Activated naive CD8-positive, alpha-beta T cell treated with anti-CD3 and anti-CD28 coated beads, Interleukin-2, amount 50 U/mL, for 24 hours (primary cell): ENCODE data around the gene P2RX2.

Source experiments
- ATAC-seq: fragments of 150-1000 bp; cut with Tn5 transposase; one replicate; pipeline ENCODE4 v1.10.0; 2021
- DNase-seq: peaks from one replicate; pipeline ENCODE4 v3.0.0; 2021
- H3K27ac Mint-ChIP-seq: one replicate; pipeline ENCODE4 v1.8.0; 2021; ENCODE audit warnings: mild to moderate bottlenecking, mixed read lengths
- H3K27me3 Mint-ChIP-seq: one replicate; pipeline ENCODE4 v1.8.0; 2021; ENCODE audit warnings: mixed read lengths
- H3K36me3 Mint-ChIP-seq: one replicate; pipeline ENCODE4 v1.8.0; 2021; ENCODE audit warnings: low read depth, mixed read lengths
- H3K4me1 Mint-ChIP-seq: one replicate; pipeline ENCODE4 v1.8.0; 2021; ENCODE audit warnings: mixed read lengths
- H3K4me3 Mint-ChIP-seq: one replicate; pipeline ENCODE4 v1.8.0; 2021; ENCODE audit warnings: mild to moderate bottlenecking, moderate library complexity, mixed read lengths
- H3K9me3 Mint-ChIP-seq: one replicate; pipeline ENCODE4 v1.8.0; 2021; ENCODE audit warnings: mixed read lengths

P2RX2 gene

DNA sequence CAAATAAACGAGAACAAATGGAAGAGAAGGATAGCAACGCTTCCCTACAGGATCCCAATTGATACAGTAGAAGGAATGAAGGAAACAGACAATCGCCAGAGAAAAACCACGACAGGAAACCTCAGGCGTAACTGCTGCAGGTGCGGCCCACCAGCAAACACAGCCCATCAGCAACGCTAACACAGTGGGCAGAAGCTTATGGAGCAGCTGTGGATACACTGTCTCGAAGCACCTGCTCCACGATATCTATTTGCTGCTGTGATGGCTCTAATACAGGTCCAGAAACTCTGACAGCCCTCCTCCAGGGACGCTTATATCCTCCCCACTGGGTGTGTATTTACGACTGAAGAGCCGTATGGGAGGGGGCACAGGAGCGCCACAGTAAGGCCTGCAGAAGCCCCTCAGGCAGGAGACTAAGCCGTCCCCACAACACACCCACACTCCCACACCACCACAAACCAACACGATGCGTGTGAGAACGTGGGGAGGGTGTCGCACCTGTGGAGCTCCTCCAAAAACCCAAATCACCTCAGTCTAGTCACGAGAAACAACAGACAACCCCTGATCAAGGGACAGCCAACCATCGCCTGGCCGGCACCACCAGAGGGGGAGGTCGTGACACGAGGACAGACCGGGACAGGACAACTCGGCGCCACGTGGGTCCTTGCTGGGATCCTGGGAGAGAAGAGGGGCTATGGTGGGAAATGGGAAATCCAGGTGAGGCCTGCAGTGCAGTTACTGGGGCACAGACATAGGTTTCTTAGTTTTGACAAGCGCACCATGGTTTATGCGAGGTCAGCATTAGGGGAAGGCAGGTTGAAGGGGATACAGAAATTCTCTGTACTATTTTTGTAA is 44.6 kb downstream of the P2RX2 start:
- no peak for DNase-seq
- no peaks in the 10 kb centered on the region for H3K27me3 Mint-ChIP-seq
- no peak overlapping the region for H3K4me3 Mint-ChIP-seq
- no peak overlapping the region for H3K27ac Mint-ChIP-seq
- H3K9me3 Mint-ChIP-seq: no peaks in the 10 kb centered on the region
- peaks cover 67% of the 10 kb centered on the region for H3K36me3 Mint-ChIP-seq
- H3K4me1 Mint-ChIP-seq: no peaks in the 10 kb centered on the region
- no peak for ATAC-seq

DNA sequence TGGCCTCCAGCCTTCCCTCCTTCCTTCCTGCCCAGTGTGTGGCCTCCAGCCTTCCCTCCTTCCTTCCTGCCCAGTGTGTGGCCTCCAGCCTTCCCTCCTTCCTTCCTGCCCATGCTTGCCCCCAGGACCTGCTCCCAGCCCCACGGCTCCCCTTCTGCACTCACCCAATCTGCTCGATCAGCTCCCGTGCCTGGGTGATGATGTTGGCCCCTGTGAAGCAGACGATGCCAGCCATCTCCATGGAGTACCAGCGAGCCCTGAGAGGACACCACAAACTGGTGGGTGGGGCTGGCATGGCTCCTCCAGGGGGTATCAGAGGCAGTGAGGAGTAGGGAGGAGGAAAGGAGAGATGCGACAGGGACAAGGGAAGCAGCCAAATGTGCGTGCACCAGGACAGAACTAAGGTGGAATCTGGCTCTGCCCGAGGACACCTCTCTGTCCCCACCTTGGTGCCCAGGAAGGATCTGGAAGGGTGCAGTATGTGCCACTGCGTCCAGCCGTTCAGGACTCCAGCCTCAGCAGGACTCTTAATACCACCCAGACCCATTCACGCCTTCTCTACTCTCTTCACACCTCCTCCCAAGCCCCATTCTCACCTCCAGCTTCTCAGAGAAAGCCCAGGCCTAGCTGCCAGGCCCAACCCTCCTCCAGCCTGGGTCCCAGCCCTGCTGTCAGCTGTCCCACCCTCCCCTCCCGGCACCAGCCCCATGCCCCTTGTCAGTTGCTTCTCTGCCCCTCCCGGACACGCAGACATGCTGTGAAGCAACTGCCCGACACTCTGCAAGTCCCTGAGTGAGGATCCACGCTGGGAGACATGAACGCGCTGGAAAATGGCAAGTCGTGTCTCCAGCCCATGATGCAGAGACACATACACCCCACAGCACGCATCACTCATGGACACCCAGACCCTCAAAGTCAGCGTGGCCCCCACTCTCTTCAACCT is 45.9 kb downstream of the P2RX2 start:
- ATAC-seq (no peak), DNase-seq (no peak)
- Mint-ChIP-seq H3K4me1 (no peaks in the 10 kb centered on the region), H3K4me3 (no peak overlapping the region), H3K36me3 (peaks cover 67% of the 10 kb centered on the region), H3K9me3 (no peaks in the 10 kb centered on the region), H3K27ac (no peak overlapping the region), H3K27me3 (no peaks in the 10 kb centered on the region)

DNA sequence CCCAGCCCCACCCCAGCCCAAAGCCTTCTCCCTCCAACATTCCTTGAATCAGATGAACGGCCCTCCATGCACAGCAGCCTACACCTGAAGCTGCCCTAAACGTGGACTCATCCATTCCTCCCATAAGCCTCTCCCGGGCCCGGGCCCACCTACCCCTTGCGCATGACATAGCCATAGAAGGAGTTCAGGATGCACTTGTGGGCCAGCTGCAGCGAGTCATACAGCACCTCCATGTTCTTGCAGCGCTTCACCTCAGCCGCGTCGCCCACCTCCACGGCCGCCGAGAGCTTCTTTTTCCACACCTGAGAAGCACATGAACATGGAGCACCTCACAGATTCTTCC is 46.5 kb downstream of the P2RX2 start:
- H3K4me1 Mint-ChIP-seq: no peaks in the 10 kb centered on the region
- ATAC-seq (no peak), DNase-seq (no peak)
- H3K27me3 Mint-ChIP-seq: no peaks in the 10 kb centered on the region
- peaks cover 72% of the 10 kb centered on the region for H3K36me3 Mint-ChIP-seq
- no peak overlapping the region for H3K27ac Mint-ChIP-seq
- H3K4me3 Mint-ChIP-seq: no peak overlapping the region
- H3K9me3 Mint-ChIP-seq: no peaks in the 10 kb centered on the region

DNA sequence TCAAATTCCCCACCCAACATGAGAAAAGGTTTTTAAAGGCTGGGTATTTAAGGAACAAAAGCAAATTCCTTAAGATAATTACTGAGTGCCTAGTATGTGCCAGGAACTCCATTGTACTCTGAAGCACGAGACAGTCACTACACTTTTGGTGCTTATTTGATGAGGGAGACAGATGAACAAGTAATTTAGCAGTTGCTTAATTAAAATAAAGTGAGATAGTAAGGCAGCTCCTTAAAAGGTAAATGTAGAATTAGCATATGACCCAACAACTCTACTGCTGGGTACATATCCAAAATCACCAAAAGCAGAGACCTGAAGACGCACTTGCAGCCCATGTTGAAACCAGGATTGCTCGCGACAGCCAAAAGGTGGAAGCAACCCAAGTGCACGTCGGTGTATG is 47.2 kb downstream of the P2RX2 start:
- ATAC-seq: no peak
- H3K4me3 Mint-ChIP-seq: no peak overlapping the region
- H3K4me1 Mint-ChIP-seq: no peaks in the 10 kb centered on the region
- no peak overlapping the region for H3K27ac Mint-ChIP-seq
- H3K9me3 Mint-ChIP-seq: no peaks in the 10 kb centered on the region
- H3K36me3 Mint-ChIP-seq: peaks cover 73% of the 10 kb centered on the region
- H3K27me3 Mint-ChIP-seq: no peaks in the 10 kb centered on the region
- no peak for DNase-seq

DNA sequence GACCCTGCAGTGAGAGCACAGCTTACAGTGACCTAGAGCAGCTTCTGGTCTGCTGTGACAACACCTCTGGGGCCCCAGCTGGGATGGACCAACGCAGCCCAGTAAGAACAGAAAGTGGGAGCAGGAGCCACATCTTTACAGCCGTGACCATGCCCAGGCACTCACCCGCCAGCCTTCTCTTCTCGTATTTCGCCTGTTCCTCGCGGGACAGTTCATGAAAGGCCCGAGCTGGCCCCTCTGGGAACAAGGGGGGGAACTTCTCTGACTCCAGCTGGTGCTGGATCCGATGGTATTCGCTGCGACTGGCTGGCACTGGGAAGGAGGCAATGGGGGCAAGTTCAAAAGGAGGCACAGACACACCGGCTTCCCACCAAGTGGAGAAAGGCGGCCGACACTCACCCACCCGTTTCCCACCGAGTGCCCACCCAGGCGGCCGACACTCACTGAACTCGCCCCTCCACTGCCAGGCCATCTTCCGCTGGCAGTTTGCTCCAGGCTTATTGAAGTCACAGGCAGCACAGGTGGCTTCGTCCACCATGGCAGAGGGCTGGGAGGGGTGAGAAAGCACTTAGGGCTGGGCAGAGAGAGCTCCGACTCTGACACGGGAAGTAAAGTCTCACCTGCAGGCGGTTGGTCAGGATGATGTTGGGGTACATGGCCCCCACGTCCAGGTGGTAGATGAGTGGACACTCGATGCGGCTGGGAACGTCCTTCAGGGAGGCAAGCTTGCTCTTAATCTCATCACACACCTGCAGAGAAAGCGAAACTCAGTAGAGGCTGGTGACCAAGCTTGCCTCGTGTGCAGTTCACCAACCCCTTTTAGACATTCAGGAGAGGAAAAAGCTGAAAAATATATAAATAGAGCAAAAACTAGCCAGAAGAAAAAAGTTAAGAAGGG is 49.9 kb downstream of the P2RX2 start:
- no peak overlapping the region for H3K27ac Mint-ChIP-seq
- no peaks in the 10 kb centered on the region for H3K9me3 Mint-ChIP-seq
- H3K36me3 Mint-ChIP-seq: peaks cover 61% of the 10 kb centered on the region
- no peaks in the 10 kb centered on the region for H3K27me3 Mint-ChIP-seq
- DNase-seq (no peak), ATAC-seq (no peak)
- H3K4me3 Mint-ChIP-seq: no peak overlapping the region
- no peaks in the 10 kb centered on the region for H3K4me1 Mint-ChIP-seq

DNA sequence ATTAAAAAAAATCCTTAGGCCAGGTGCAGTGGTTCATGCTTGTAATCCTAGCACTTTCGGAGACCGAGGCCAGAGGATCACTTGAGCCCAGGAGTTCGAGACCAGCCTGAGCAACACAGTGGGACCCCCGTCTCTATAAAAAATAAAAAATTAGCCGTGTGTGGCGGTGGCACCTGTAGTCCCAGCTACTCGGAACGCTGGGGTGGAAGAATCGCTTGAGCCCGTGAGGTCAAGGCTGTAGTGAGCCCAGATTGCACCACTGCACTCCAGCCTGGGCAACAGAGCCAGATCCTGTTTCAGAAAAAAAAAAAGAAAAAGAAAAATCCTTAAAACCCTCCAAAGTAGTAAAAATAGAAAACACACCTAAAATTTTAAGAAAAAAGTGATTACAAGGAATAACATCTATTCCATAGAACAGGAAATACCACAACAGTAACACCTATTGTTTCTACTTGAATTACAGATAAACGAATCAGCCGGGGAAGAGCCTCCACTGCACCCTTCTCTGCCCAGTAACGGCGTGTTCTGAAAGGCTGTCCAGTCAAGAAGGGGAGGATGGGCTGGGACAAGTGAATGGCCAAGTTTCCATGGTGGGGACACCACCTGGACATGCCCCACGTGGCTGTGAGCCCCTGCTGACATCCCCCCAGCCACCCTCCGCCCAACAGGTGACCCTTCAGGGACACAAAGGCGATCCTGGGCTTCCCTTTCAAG is 50.7 kb downstream of the P2RX2 start:
- Mint-ChIP-seq H3K9me3 (no peaks in the 10 kb centered on the region), H3K27me3 (no peaks in the 10 kb centered on the region), H3K4me3 (no peak overlapping the region), H3K36me3 (peaks cover 61% of the 10 kb centered on the region), H3K4me1 (no peaks in the 10 kb centered on the region), H3K27ac (no peak overlapping the region)
- DNase-seq (no peak), ATAC-seq (no peak)
